ENCODE results near the gene ESF1.

- no peak for TF ChIP-seq CTCF (IDR thresholded peaks at IDR 0.05)
- no peak for TF ChIP-seq POLR2AphosphoS5 (IDR thresholded peaks at IDR 0.05; ENCODE audit: insufficient read depth in 1 of 2, low read depth in 1 of 2)
These were observed 34.9 kb downstream of the ESF1 start for GRCh38 chr20:13749811-13750210.

Data from vagina (tissue), 2 donors.